Measurements from ENCODE around the gene SLC4A1AP. TPM values are rescaled to one million over a fixed set of nuclear protein-coding genes. Genes with fewer than 3 reads are reported as not detected.

Gene SLC4A1AP
- total RNA-seq, 1 experiment from 2014 or later: 19.8 TPM

DNA sequence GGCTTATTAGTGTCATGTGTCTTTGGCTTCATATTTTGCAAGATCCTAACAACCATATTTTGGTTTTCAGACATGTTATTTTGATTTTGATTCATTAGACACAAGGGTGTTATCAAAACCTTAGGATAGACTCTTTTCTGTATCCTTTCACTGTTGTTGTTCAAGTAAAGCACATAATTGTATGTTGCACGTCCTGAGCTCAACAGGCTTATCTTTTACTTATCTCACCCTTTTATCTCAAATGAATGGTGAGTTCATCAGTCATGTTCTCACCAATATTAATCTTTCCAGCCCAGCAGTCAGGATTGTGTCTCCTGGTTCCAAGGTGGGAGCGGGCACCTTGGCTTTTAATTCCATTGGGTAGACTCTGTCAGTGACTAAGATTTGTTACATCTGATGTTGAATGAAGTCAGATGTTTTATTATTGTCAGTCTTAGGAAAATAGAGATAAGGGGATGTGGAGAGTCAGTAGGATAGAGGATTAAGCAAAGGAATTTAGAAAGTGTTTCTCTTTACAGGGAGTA, 22.9 kb upstream of the SLC4A1AP start:
- no peaks in the 10 kb centered on the region for H3K9me2 ChIP-seq (ENCODE audit: insufficient read depth)
- H3K36me3 ChIP-seq (ENCODE audit: control insufficient read depth in 1 of 2, insufficient read depth in 2 of 2, low read length in 2 of 2): peaks cover 32 to 38% of the 10 kb centered on the region in 2 experiments; a peak in 3 of 4 replicates
- H3K27ac ChIP-seq (ENCODE audit: low read depth, low read length): no peak overlapping the region
- H3K27me3 ChIP-seq (ENCODE audit: insufficient read depth, low read length): no peaks in the 10 kb centered on the region
- no peak overlapping the region for H2AFZ ChIP-seq (ENCODE audit: low read depth, low read length, poor library complexity, severe bottlenecking)
- no TSS peak for BruUV-seq (replicated peaks)
- DNase-seq (ENCODE audit: low read depth, low spot score) (no peak), ATAC-seq (no peak)
- no peaks in the 10 kb centered on the region for H4K20me1 ChIP-seq (ENCODE audit: insufficient read depth)
- CTCF ChIA-PET: no interaction called here
- POLR2A ChIA-PET: no interaction called here
- intact Hi-C loops (cut with micrococcal nuclease): no loop called here
- H3K4me1 ChIP-seq (ENCODE audit: control insufficient read depth in 1 of 2, insufficient read depth in 2 of 2, low read length in 2 of 2): no peaks in the 10 kb centered on the region
- H3K9me3 ChIP-seq (ENCODE audit: control insufficient read depth in 1 of 2, insufficient read depth in 1 of 2, low read depth in 1 of 2, low read length in 2 of 2): no peaks in the 10 kb centered on the region
- no peaks in the 10 kb centered on the region; the same call in 1 of the 2 replicates for H3K79me2 ChIP-seq (ENCODE audit: insufficient read depth, low read length)
- TF ChIP-seq EZH2phosphoT487 (IDR thresholded peaks at IDR 0.05; ENCODE audit: borderline replicate concordance) (no peak), CBX3 (IDR thresholded peaks at IDR 0.05; ENCODE audit: low read depth) (no peak), RAD21 (IDR thresholded peaks at IDR 0.05; ENCODE audit: low read depth) (no peak), YY1 (IDR thresholded peaks at IDR 0.05; ENCODE audit: extremely low read depth, insufficient replicate concordance, low read depth, low read length) (no peak)
- TF ChIP-seq, protein P1, sequence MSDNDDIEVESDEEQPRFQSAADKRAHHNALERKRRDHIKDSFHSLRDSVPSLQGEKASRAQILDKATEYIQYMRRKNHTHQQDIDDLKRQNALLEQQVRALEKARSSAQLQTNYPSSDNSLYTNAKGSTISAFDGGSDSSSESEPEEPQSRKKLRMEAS (IDR thresholded peaks at IDR 0.05): no peak
- TF ChIP-seq, protein P2, sequence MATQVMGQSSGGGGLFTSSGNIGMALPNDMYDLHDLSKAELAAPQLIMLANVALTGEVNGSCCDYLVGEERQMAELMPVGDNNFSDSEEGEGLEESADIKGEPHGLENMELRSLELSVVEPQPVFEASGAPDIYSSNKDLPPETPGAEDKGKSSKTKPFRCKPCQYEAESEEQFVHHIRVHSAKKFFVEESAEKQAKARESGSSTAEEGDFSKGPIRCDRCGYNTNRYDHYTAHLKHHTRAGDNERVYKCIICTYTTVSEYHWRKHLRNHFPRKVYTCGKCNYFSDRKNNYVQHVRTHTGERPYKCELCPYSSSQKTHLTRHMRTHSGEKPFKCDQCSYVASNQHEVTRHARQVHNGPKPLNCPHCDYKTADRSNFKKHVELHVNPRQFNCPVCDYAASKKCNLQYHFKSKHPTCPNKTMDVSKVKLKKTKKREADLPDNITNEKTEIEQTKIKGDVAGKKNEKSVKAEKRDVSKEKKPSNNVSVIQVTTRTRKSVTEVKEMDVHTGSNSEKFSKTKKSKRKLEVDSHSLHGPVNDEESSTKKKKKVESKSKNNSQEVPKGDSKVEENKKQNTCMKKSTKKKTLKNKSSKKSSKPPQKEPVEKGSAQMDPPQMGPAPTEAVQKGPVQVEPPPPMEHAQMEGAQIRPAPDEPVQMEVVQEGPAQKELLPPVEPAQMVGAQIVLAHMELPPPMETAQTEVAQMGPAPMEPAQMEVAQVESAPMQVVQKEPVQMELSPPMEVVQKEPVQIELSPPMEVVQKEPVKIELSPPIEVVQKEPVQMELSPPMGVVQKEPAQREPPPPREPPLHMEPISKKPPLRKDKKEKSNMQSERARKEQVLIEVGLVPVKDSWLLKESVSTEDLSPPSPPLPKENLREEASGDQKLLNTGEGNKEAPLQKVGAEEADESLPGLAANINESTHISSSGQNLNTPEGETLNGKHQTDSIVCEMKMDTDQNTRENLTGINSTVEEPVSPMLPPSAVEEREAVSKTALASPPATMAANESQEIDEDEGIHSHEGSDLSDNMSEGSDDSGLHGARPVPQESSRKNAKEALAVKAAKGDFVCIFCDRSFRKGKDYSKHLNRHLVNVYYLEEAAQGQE (IDR thresholded peaks at IDR 0.05; ENCODE audit: low read depth): no peak
- RAD21 ChIA-PET (ENCODE audit: low non-redundant PET in 1 of 2, low total read pairs in 2 of 2, uncharacterized antibody in 2 of 2, unreplicated experiment in 2 of 2): no interaction called here
- H3K4me3 ChIP-seq (replicated peaks in 1 of 2; ENCODE audit: low read depth in 1 of 2, low read length in 2 of 2): no peak overlapping the region
- H3K9ac ChIP-seq (ENCODE audit: low read length): no peak overlapping the region
- H3K4me2 ChIP-seq (ENCODE audit: low read length): no peak overlapping the region

Data from HCT116 (cell line).